WTC11 (cell line): ENCODE results near the gene SLC36A1.

Experiments used
- ATF2 ChIP-seq: sonication (generic); formaldehyde crosslinking; IDR thresholded peaks from 2 replicates; pipeline ENCODE4 v1.8.1; 2022; ENCODE audit warnings: low read depth, missing genetic modification reagents, borderline replicate concordance
- CBFB ChIP-seq: sonication (generic); formaldehyde crosslinking; IDR thresholded peaks from 2 replicates; pipeline ENCODE4 v1.8.1; 2022; ENCODE audit warnings: mild to moderate bottlenecking, low read depth, missing genetic modification reagents
- FOXK1 ChIP-seq: sonication (generic); formaldehyde crosslinking; IDR thresholded peaks from 2 replicates; pipeline ENCODE4 v1.8.0; 2022; ENCODE audit warnings: mild to moderate bottlenecking, moderate library complexity, missing genetic modification reagents
- FOXP1 ChIP-seq: sonication (generic); formaldehyde crosslinking; IDR thresholded peaks from 2 replicates; pipeline ENCODE4 v1.8.0; 2022; ENCODE audit warnings: missing genetic modification reagents, mild to moderate bottlenecking, moderate library complexity, borderline replicate concordance
- OVOL2 ChIP-seq: fragments of 250-450 bp; sonication (Bioruptor Pico); IDR thresholded peaks from 2 replicates; pipeline ENCODE4 v1.9.0; 2021; ENCODE audit warnings: mild to moderate bottlenecking, borderline replicate concordance
- SMAD3 ChIP-seq: sonication (generic); formaldehyde crosslinking; IDR thresholded peaks from 2 replicates; pipeline ENCODE4 v1.8.0; 2022; ENCODE audit warnings: missing genetic modification reagents, mild to moderate bottlenecking, borderline replicate concordance
- SP1 ChIP-seq: sonication (generic); formaldehyde crosslinking; conservative IDR thresholded peaks from 2 replicates; pipeline ENCODE4 v1.8.1; 2022; ENCODE audit warnings: missing genetic modification reagents
- USF2 ChIP-seq: sonication (generic); formaldehyde crosslinking; IDR thresholded peaks from 2 replicates; pipeline ENCODE4 v1.8.1; 2023; ENCODE audit warnings: mild to moderate bottlenecking, missing genetic modification reagents, moderate library complexity
- ZNF138 ChIP-seq: sonication (generic); formaldehyde crosslinking; conservative IDR thresholded peaks from 2 replicates; pipeline ENCODE4 v1.8.1; 2022; ENCODE audit warnings: mild to moderate bottlenecking, moderate library complexity, missing genetic modification reagents
- TF ChIP-seq, protein P1 (sequence below): fragments of 200-600 bp; IDR thresholded peaks from 2 replicates; pipeline ENCODE4 v1.8.0; 2022; ENCODE audit warnings: antibody characterized with exemption

GRCh38 chr5:151490627-151491026 lies 43.2 kb downstream of the SLC36A1 start:
- TF ChIP-seq, protein P1, sequence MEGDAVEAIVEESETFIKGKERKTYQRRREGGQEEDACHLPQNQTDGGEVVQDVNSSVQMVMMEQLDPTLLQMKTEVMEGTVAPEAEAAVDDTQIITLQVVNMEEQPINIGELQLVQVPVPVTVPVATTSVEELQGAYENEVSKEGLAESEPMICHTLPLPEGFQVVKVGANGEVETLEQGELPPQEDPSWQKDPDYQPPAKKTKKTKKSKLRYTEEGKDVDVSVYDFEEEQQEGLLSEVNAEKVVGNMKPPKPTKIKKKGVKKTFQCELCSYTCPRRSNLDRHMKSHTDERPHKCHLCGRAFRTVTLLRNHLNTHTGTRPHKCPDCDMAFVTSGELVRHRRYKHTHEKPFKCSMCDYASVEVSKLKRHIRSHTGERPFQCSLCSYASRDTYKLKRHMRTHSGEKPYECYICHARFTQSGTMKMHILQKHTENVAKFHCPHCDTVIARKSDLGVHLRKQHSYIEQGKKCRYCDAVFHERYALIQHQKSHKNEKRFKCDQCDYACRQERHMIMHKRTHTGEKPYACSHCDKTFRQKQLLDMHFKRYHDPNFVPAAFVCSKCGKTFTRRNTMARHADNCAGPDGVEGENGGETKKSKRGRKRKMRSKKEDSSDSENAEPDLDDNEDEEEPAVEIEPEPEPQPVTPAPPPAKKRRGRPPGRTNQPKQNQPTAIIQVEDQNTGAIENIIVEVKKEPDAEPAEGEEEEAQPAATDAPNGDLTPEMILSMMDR = no peak
- TF ChIP-seq SMAD3 = no peak
- TF ChIP-seq FOXP1 = no peak
- no peak for TF ChIP-seq FOXK1 (CRISPR knock-in tag)
- no peak for TF ChIP-seq ZNF138 (CRISPR knock-in tag)
- TF ChIP-seq USF2 = no peak
- TF ChIP-seq CBFB = no peak
- TF ChIP-seq ATF2 (CRISPR knock-in tag) = no peak
- TF ChIP-seq OVOL2 (CRISPR knock-in tag) = no peak
- TF ChIP-seq SP1 (CRISPR knock-in tag) = no peak
